Fibroblast of pulmonary artery (primary cell): ENCODE results near the gene CASP1.

Source experiments
- DNase-seq: peaks from one replicate; pipeline ENCODE4 v3.0.0-alpha.2; 2010; ENCODE audit warnings: low read depth
- H3K4me3 ChIP-seq: replicated peaks from 2 replicates; pipeline ENCODE4 v1.5.1; 2011; ENCODE audit warnings: low read depth, mild to moderate bottlenecking, control low read depth, low read length, moderate library complexity
- CTCF ChIP-seq: IDR thresholded peaks from 2 replicates; pipeline ENCODE4 v1.5.1; 2011; ENCODE audit warnings: mild to moderate bottlenecking, control low read depth, low read length, inconsistent platforms; ENCODE audit errors: missing control alignments

The CASP1 gene

DNA sequence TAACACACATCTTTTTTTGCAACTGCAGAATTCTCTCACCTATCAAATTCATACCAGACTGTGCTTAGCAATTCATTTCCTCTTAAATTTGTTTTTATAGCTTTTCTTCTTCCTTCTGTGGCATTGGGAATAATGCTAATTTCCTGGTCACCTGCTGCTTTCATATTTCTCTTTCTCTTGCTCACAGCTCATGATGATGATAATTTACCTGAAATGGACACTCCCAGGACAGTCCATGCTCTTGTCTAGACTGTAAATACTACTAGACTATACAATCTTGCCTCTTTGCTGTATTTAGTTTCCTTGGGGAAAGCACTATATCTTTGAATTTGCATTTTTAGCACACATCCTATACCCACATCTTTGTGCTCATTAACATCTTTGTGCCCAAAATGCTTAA is 27.5 kb downstream of the CASP1 start:
- DNase-seq, result no peak
- no peak for TF ChIP-seq CTCF
- no peak overlapping the region for H3K4me3 ChIP-seq

DNA sequence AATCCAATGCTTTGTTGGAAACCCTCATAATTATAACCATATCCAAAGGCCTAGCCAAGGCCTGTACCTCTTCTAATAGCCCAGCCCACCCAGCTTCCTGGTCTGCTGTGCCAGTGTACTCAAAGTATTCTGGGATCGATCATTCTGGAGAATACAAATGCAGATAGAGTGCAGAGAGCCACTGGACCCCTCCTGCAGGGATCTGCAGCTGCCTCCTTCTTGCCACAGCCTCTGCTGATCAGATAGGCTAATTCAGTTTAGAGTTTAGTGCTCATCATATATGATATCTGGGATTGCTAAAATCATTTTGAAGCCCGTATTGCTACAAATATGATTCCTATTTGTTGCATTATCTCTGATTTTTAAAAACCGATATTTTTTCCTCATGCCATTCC is 29.5 kb downstream of the CASP1 start:
- no peak for TF ChIP-seq CTCF

DNA sequence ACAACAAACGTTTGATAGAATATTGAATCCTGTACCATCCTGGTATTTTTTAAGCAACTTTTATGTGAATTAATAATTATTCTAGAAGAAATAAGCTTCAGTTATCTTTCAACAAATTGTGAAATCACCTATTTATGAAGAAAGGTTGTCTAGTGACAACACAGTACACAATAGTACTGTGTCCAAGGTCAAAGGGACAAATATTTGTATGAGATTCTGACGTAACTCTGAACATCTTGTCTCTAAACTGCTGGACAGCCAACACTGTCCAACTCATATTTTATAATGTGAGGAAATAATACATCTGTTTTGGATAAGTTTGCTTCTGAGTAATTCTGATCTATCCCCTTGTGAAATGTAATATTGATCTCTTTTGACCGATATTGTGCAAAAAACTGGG is 30.9 kb downstream of the CASP1 start:
- H3K4me3 ChIP-seq, result no peak overlapping the region
- DNase-seq, result peak; percentile 71
- TF ChIP-seq CTCF, result no peak

More for the DNA sequence above, 29.5 kb downstream of the CASP1 start:
- DNase-seq, result no peak
- H3K4me3 ChIP-seq, result no peak overlapping the region

DNA sequence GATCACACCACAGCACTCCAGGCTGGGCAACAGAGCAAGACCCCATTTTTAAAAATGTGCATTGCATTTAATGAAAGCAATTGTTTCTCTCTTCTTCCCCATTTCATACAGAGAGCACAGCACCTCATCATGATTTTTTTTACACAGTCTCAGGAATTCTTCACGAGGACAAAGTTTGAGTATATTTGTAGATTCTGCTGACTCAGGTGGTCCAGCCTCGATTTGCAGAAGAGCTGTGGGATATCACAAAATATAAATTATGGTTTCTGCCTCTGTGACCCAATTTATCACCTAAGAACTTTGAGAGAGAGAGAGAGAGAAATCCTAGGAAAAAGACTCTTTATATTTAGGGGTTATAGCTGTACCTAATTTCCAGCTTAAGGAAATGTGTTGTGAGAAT is 31.8 kb downstream of the CASP1 start:
- no peak overlapping the region for H3K4me3 ChIP-seq
- TF ChIP-seq CTCF, result no peak
- no peak for DNase-seq

DNA sequence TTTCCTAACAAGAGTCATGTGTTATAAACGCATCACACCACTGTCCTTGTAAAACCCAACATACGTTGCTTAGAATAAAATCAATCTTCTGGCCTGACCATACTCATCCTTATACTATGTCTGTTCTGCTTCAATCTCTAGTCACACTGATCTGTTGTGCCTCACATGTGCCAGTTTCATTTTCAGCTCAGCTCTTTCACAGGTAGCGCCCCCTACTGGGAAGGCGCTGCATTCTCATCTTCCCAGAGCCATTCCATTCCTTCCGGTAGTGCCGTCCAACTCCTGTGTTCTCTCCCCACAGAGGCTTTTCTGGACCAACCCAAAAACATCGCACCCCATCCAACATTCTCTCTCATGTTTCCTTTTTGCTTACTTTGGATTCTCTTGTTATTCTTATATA is 34.1 kb downstream of the CASP1 start:
- DNase-seq, result no peak
- H3K4me3 ChIP-seq, result no peak overlapping the region
- peak; percentile 34 for TF ChIP-seq CTCF

- DNase-seq, result peak; percentile 11
- no peak overlapping the region for H3K4me3 ChIP-seq
- peak; percentile 10 for TF ChIP-seq CTCF
Measured at GRCh38 chr11:105000167-105000566, 34.8 kb downstream of the CASP1 start.

GRCh38 chr11:104999721-105000120 is 35.2 kb downstream of the CASP1 start:
- no peak overlapping the region for H3K4me3 ChIP-seq
- no peak for TF ChIP-seq CTCF
- DNase-seq, result no peak
